OCI-LY7 (cell line): Measurements from ENCODE around the gene HCST. TPM values are rescaled to one million over a fixed set of nuclear protein-coding genes. Genes with fewer than 3 reads are reported as not detected.
"Not testable (repeated sequence)": the region's sequence is repeated elsewhere in the genome, so short reads cannot be mapped to it uniquely, and the experiment has no call there.

ENCODE experiments used
- BruUV-seq: library from RNA; stranded (reverse); fragments of 400-500 nt; replicated peaks from 2 replicates; lab custom pipeline; 2021; lab: Mats Ljungman, UMichigan
- CTCF ChIA-PET: fragments of 300-600 bp; sonication (Branson Sonifier 250); formaldehyde crosslinking; loops from one replicate; lab custom pipeline; 2022; ENCODE audit warnings: antibody characterized with exemption; ENCODE audit not compliant: unreplicated experiment; lab: Charles Lee
- POLR2A ChIA-PET: fragments of 300-600 bp; sonication (Branson Sonifier 250); formaldehyde crosslinking; loops from one replicate; lab custom pipeline; 2022; ENCODE audit warnings: antibody characterized with exemption; lab: Charles Lee
- DNase-seq: peaks from one replicate; pipeline ENCODE4 v3.0.0-alpha.2; 2015; ENCODE audit warnings: low spot score
- H2AFZ ChIP-seq: fragments of 200-600 bp; sonication (generic), shearing (Covaris generic); 2 replicates; pipeline ENCODE4 v1.6.1; 2014; ENCODE audit warnings: mild to moderate bottlenecking, antibody characterized with exemption, low read length, moderate library complexity
- H3K27ac ChIP-seq: fragments of 200-600 bp; sonication (generic); 2 replicates; pipeline ENCODE4 v1.5.1; 2014; ENCODE audit warnings: mixed run types, low read depth, mild to moderate bottlenecking, moderate library complexity, low read length, inconsistent platforms; ENCODE audit not compliant: poor library complexity, severe bottlenecking
- H3K36me3 ChIP-seq: fragments of 200-600 bp; sonication (generic); 2 replicates; pipeline ENCODE4 v1.6.1; 2014; ENCODE audit warnings: mild to moderate bottlenecking, antibody characterized with exemption, low read length, moderate library complexity, mixed read lengths; ENCODE audit not compliant: insufficient read depth
- H3K4me1 ChIP-seq: fragments of 200-600 bp; sonication (generic); 2 replicates; pipeline ENCODE4 v1.5.1; 2014; ENCODE audit warnings: mild to moderate bottlenecking, low read length; ENCODE audit not compliant: insufficient read depth, poor library complexity, severe bottlenecking
- H3K4me2 ChIP-seq: fragments of 200-600 bp; sonication (generic); 2 replicates; pipeline ENCODE4 v1.6.1; 2014; ENCODE audit warnings: mild to moderate bottlenecking, low read length
- H3K4me3 ChIP-seq: fragments of 200-600 bp; sonication (generic); 2 replicates; pipeline ENCODE4 v1.5.1; 2014; ENCODE audit warnings: mild to moderate bottlenecking, low read depth, low read length; ENCODE audit not compliant: poor library complexity, severe bottlenecking
- H3K79me2 ChIP-seq: fragments of 200-600 bp; sonication (generic); 2 replicates; pipeline ENCODE4 v1.6.1; 2016; ENCODE audit warnings: low read depth, mild to moderate bottlenecking, low read length, moderate library complexity, mixed read lengths; ENCODE audit not compliant: insufficient read depth
- H3K9me2 ChIP-seq: fragments of 200-600 bp; sonication (generic); 2 replicates; pipeline ENCODE4 v1.6.1; 2016; ENCODE audit warnings: mild to moderate bottlenecking, low read length, mixed read lengths; ENCODE audit not compliant: insufficient read depth
- H3K9me3 ChIP-seq: fragments of 200-600 bp; sonication (generic); 2 replicates; pipeline ENCODE4 v1.6.1; 2014; ENCODE audit warnings: mild to moderate bottlenecking, mixed run types, low read length, mixed read lengths
- H4K20me1 ChIP-seq: fragments of 200-600 bp; sonication (generic); 2 replicates; pipeline ENCODE4 v1.6.1; 2014; ENCODE audit warnings: mild to moderate bottlenecking, antibody characterized with exemption, low read length, moderate library complexity, mixed read lengths; ENCODE audit not compliant: insufficient read depth
- EZH2phosphoT487 ChIP-seq: fragments of 200-600 bp; sonication (generic); IDR thresholded peaks from 2 replicates; pipeline ENCODE4 v1.6.1; 2018; ENCODE audit warnings: low read depth, borderline replicate concordance, mild to moderate bottlenecking, mixed run types, antibody characterized with exemption, low read length, moderate library complexity, mixed read lengths
- intact Hi-C: fragments of 100-400 bp; cut with micrococcal nuclease; formaldehyde crosslinking; loops from one replicate; pipeline ENCODE4 v1.10.0; 2022; ENCODE audit not compliant: unreplicated experiment
- total RNA-seq, 2 experiments: library from RNA; depleted of rRNA in 1 of 2; stranded (reverse); fragments of >200 nt in 1 of 2; shearing (Covaris generic) in 1 of 2; gene quantifications; 2 replicates each; pipeline ENCODE4 v1.2.3, GENCODE V29; 2014 to 2022
- TF ChIP-seq, protein P1 (sequence below): fragments of 200-600 bp; sonication (generic); conservative IDR thresholded peaks from 2 replicates; pipeline ENCODE4 v1.5.1; 2014; ENCODE audit warnings: mild to moderate bottlenecking, antibody characterized with exemption, low read length, moderate library complexity, mixed read lengths

Gene HCST
- total RNA-seq, 2 experiments from 2014 or later = 8.1 to 36.0 TPM

DNA sequence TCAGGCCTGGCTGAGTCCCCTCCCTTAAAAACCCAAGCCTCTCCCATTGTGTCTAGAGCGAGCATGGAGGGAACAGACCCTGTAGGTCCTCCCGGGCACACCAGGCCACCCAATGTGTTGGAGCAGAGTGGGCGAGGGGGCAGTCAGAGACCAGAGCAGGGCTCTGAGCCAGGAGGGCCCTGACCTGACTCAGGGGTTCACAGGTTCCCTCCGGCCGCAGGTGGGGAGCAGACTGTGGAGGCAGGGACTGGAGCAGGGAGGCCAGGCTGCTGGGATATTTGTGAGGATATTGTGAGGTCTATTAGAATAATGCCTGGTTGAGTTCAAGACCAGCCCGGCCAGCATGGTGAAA is 7.3 kb downstream of the HCST start:
- peak overlapping the region; percentile 55 for H3K4me2 ChIP-seq
- H3K4me3 ChIP-seq = peak overlapping the region; percentile 1
- H4K20me1 ChIP-seq = no peaks in the 10 kb centered on the region
- CTCF ChIA-PET = interaction anchor here (0.8 kb wide), 1 partner anchor 26 kb away, joined by 3 read pairs; no protein-coding TSS in a partner anchor
- no peaks in the 10 kb centered on the region for H3K36me3 ChIP-seq
- peak overlapping the region; percentile 64 for H3K27ac ChIP-seq
- no peaks in the 10 kb centered on the region for H3K9me3 ChIP-seq
- no TSS peak for BruUV-seq
- peak overlapping the region; percentile 78; the same call in 1 of the 2 replicates for H2AFZ ChIP-seq
- no peaks in the 10 kb centered on the region for H3K9me2 ChIP-seq
- H3K4me1 ChIP-seq = peaks cover 43% of the 10 kb centered on the region
- H3K79me2 ChIP-seq = no peaks in the 10 kb centered on the region
- DNase-seq = no peak
- POLR2A ChIA-PET = no interaction called here
- TF ChIP-seq EZH2phosphoT487 = no peak
- TF ChIP-seq, protein P1, sequence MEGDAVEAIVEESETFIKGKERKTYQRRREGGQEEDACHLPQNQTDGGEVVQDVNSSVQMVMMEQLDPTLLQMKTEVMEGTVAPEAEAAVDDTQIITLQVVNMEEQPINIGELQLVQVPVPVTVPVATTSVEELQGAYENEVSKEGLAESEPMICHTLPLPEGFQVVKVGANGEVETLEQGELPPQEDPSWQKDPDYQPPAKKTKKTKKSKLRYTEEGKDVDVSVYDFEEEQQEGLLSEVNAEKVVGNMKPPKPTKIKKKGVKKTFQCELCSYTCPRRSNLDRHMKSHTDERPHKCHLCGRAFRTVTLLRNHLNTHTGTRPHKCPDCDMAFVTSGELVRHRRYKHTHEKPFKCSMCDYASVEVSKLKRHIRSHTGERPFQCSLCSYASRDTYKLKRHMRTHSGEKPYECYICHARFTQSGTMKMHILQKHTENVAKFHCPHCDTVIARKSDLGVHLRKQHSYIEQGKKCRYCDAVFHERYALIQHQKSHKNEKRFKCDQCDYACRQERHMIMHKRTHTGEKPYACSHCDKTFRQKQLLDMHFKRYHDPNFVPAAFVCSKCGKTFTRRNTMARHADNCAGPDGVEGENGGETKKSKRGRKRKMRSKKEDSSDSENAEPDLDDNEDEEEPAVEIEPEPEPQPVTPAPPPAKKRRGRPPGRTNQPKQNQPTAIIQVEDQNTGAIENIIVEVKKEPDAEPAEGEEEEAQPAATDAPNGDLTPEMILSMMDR = no peak
- intact Hi-C loops = no loop called here

DNA sequence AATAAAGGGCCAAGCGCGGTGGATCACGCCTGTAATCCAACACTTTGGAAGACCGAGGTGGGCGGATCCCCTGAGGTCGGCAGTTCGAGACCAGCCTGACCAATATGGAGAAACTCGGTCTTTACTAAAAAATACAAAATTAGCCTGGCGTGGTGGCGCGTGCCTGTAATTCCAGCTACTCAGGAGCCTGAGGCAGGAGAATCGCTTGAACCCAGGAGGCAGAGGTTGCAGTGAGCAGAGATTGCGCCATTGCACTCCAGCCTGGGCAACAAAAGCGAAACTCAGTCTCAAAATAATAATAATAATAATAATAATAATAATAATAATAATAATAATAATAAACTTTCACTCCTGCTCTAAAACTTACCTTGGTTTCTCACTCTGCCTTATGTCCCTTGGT is 8.0 kb downstream of the HCST start:
- H2AFZ ChIP-seq, H3K9me2 ChIP-seq, H3K36me3 ChIP-seq, H3K27ac ChIP-seq, DNase-seq, BruUV-seq, H3K4me2 ChIP-seq, intact Hi-C loops, CTCF ChIA-PET, H3K79me2 ChIP-seq, H3K4me3 ChIP-seq, H3K9me3 ChIP-seq, POLR2A ChIA-PET, H4K20me1 ChIP-seq: not testable (repeated sequence)
- peaks cover 36% of the 10 kb centered on the region for H3K4me1 ChIP-seq

DNA sequence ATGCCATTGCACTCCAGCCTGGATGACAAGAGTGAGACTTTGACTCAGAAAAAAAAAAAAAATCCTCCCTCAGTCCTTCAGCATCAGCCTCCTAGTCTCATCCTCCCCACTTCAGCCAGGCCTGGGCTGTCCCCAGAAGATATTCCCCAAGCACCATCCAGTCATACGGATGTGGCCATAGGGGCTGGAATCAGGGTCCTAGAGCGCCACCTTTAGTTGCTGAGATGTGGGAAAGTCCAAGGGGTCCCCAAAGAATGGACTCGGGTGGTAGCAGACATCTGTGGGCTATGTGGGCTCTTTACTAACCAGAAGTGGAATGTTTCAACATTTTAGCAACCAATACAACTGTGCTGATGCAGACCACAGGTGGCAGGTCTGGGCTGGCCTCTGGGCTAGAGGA is 8.8 kb downstream of the HCST start:
- no peak overlapping the region for H3K4me3 ChIP-seq
- TF ChIP-seq EZH2phosphoT487 = no peak
- TF ChIP-seq, protein P1 = peak; percentile 65
- H3K4me1 ChIP-seq = peaks cover 36% of the 10 kb centered on the region
- no peaks in the 10 kb centered on the region for H3K36me3 ChIP-seq
- H3K9me2 ChIP-seq = no peaks in the 10 kb centered on the region
- POLR2A ChIA-PET = no interaction called here
- no peak overlapping the region for H3K27ac ChIP-seq
- H2AFZ ChIP-seq = no peak overlapping the region
- no peak overlapping the region for H3K4me2 ChIP-seq
- CTCF ChIA-PET = no interaction called here
- no peaks in the 10 kb centered on the region for H4K20me1 ChIP-seq
- DNase-seq = no peak
- no peaks in the 10 kb centered on the region for H3K9me3 ChIP-seq
- no TSS peak for BruUV-seq
- H3K79me2 ChIP-seq = no peaks in the 10 kb centered on the region
- intact Hi-C loops = no loop called here
